ENCODE measurements around the gene LETMD1.
"Not testable (repeated sequence)": the region's sequence is repeated elsewhere in the genome, so short reads cannot be mapped to it uniquely, and the experiment has no call there.

Gene LETMD1

DNA sequence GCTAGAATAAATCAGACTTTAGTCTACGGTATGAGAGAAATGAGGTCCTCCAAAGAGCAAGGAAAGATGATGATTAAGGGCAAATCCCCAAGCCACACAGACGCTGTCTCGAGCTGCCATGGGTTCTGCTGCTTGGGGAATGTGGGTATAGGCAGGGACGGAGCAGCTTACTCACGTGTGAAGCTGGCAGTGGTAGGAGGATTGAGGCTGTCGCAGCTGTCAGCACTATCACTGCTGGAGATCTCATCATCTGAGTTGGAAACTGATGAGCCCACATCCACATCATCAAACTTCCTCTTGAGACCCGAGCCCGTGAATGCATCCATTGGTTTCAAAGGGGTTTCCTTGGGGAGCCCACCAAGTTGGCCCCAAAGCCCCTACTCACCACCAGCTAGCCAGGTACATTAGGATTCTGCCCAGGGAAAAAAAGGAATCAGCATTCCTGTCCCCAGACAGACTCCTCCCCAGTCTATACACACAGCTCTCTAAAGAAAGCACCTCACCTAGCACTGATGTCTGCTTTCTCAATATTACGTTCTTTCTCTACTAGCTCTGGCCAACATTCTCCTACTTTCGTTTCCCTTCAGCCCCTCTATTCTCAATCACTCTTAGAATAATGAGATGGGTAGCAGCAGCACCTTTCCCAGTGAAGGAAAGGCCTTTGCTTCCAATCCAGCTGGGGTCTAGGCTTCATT is 28.3 kb downstream of the LETMD1 start:
- DNase-seq (ENCODE audit: low spot score) (no peak), FAIRE-seq (no peak)

DNA sequence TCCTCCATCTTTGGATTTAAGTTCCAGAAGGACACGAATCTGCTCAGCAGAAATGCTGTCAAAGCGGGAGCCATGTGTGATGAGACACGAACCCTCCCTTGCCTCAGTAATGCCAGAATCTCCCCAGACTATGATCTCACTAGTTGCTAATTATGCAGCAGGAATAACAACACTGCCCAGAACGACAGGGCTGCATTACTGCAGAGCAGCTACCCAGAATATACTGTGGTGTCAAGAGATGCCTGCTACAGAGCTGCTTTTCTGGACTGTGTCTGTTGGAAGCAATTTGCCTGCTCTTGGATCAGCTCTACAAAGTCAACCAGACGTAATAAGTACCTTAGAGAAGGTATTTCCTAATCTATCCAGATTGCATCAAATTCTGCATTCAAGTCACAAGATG is 29.8 kb downstream of the LETMD1 start:
- FAIRE-seq, result no peak
- no peak for DNase-seq (ENCODE audit: low spot score)

DNA sequence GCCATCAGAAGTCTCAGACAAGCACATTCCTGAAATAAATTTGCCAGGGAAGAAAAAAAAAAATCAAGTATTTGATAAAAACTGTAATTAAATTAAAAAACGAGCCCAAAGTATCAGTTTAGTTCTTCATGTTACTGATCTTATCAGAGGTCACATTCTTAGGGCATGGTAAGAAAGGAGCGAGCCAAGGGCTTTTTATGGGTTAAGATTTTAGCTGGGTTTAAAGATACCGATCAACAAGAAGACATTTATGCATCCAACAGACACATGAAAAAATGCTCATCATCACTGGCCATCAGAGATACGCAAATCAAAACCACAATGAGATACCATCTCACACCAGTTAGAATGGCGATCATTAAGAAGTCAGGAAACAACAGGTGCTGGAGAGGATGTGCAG is 30.2 kb downstream of the LETMD1 start:
- not testable (repeated sequence) for DNase-seq (ENCODE audit: low spot score); FAIRE-seq

DNA sequence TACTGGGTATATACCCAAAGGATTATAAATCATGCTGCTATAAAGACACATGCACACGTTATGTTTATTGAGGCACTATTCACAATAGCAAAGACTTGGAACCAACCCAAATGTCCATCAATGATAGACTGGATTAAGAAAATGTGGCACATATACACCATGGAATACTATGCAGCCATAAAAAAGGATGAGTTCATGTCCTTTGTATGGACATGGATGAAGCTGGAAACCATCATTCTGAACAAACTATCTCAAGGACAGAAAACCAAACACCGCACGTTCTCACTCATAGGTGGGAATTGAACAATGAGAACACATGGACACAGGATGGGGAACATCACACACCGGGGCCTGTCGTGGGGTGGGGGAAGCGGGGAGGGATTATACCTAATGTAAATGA is 30.7 kb downstream of the LETMD1 start:
- not testable (repeated sequence) for DNase-seq (ENCODE audit: low spot score); FAIRE-seq

DNA sequence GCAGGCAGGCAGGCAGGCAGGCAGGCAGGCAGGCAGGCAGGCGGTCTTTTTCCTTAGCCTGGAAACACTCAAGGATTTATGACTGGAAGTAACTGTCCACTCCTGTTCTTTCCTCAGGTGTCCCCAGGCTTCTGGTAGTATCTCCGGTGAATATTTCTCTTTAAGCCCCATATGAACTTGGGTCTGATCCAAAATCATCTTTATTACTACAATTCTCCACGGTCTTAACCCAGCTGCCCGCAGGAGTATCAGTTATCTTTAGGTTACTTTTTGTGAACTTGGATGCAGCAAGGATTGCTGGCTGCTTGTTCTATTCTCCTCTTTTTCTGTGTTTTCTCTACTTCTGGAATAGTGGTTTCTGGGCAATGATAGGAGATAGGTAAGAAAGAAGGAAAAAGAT is 32.0 kb downstream of the LETMD1 start:
- DNase-seq (ENCODE audit: low spot score) (no peak), FAIRE-seq (no peak)

DNA sequence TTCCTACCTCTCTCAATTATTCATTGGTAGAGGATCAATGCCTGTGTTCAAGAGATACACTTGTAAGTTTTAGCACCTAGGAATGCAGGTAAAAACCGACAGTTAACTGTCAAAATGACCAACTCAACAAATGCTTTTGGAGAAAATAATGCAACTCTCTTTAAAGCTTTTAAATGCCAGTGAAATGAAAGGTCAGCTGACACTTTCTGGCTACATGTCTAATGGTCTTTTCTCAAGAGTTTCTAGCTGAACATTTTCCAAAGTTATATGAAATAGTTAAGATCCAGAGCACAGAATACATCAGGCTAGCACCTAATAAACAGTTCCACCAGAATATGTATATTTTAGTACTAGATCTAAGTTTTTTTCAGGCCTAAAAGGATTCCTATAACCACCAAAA is 33.3 kb downstream of the LETMD1 start:
- DNase-seq (ENCODE audit: low spot score) (no peak), FAIRE-seq (no peak)

DNA sequence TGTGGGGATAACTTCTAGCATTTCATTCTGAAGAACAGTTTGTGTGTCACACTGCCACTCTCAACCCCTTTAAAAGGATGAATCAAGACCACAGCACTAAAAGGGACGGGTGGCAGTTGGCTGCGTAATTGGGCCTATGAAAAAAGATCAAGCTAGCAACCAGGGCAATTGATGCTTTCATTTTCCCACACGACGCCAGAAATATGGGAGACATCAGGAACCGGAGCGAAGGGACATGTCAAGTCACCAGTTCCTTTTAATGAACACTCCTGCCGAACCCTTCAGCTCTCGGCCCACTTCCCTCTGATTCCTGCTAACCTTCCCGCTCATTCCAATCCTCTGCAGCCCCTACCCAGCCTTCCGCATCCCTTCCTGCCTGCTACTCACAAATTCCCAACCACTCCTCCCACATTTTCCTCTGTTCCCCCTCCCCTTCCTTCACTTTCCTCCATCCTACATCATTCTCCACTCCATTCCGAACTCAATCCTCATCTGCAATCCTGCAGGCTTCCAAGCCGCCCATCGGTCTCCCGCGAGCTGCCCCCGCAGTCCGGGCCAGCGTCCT is 34.5 kb downstream of the LETMD1 start:
- FAIRE-seq (no peak), DNase-seq (ENCODE audit: low spot score) (peak; percentile 44)

DNA sequence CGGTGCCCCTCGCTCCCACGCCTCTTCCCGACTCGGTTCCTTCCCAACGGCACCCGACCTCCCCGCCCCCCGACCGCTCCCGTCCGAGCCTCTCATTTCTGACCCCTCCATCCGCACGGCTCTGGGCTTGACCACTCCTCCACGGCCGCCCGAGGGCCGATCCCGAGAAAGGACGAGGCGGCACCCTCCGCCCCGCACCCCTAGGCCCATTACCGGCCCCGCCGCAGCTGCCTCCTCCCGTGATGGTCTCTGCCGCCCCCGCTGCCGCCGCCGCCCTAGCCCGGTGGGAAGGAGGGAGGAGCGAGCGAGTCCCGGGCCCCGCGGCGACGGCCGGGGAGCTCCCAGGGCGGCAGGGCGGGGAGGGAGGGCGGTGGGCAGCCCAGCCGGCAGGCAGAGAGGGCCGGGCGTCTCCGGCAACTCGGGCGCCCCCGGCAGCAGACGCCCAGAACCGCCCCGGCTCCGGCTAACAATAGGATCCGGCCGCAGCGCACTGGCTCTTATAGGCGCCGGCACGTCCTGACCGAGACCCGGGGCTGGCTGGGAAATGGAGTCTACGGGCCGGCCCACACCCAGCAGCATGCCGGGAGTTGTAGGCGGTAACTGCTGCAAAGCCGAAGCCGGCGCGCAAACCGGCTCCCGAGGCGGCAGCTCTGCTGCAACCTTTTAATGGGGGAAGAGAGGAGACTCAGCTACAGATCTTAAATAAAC is 35.2 kb downstream of the LETMD1 start, which contains the start of gene CSRNP2:
Gene CSRNP2, minus strand, starts transcription at position 471 of the 708 bp plus-strand sequence. CDS start 7,035 bp downstream, outside the sequence.
- DNase-seq (ENCODE audit: low spot score) (peak; percentile 98), FAIRE-seq (peak; percentile 35)

DNA sequence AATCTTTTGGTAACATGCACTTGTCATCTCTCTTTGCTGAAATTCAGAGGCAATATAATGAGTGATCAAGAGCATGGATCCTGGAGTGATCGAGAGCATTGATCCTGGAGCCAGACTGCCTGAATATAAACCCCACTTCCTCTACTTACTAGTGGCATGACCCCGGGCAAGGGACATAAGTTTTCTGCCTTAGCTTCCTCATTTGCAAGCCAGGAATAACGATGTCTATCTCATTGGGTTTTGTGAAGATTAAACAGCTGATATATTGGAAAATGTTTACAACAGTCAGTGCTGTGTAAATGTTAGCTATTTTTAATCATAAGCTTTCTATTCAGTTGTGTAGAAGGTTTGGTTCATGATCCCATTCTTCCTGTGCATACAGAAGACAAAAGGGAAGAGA is 37.6 kb downstream of the LETMD1 start:
- no peak for DNase-seq (ENCODE audit: low spot score)
- no peak for FAIRE-seq

DNA sequence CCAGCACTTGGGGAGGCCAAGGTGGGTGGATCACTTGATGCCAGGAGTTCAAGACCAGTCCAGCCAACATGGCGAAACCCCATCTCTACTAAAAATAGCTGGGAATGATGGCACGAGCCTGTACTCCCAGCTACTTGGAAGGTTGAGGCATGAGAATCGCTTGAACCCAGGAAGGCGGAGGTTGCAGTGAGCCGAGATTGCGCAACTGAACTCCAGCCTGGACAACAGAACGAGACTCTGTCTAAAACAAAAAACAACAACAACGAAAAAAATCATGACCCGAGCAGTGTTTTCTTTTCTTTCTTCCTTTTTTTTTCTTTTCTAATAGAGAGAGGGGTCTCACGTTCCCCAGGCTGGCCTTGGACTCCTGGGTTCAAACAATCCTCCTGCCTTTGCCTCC is 38.8 kb downstream of the LETMD1 start:
- no peak for FAIRE-seq
- DNase-seq (ENCODE audit: low spot score), result no peak

DNA sequence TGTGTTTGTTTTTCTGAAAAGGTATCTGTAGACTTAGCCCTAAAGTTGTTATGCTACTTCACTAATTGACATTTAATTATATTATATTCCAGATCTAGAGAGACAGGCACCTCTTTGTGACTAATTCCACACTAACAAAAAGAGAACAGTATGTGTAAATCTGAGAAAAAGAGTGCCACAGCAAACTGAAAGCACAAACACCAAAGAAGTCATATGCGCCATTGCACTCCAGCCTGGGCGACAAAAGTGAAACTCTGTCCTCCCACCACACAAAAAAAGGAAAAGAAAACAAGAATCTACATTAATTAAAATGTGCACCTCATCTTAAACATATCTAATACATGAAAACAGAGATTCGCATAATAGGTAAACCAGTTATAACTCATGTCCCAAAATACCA is 39.7 kb downstream of the LETMD1 start:
- FAIRE-seq, result no peak

DNA sequence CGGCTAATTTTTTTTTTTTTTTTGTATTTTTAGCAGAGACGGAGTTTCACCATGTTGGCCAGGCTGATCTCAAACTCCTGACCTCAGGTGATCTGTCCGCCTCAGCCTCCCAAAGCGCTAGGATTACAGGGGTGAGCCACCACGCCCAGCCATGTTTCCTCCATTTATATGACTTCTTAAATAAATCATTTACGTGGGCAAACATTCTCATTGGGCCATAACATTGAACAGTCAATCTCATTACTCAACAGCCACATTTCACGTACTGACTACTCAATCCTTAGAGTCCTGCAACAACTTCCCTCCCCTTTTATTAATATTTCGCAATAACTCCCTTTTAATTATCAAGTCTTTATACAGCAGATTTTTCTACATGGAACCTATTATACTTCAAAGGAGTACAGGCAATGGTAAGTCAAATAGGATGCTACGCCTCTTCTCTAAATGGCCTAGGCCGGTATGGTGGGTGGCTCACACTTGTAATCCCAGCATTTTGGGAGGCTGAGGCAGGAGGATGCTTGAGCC is 42.6 kb downstream of the LETMD1 start:
- FAIRE-seq (no peak), DNase-seq (ENCODE audit: low spot score) (no peak)

More for the DNA sequence above, 39.7 kb downstream of the LETMD1 start:
- DNase-seq (ENCODE audit: low spot score), result no peak

DNA sequence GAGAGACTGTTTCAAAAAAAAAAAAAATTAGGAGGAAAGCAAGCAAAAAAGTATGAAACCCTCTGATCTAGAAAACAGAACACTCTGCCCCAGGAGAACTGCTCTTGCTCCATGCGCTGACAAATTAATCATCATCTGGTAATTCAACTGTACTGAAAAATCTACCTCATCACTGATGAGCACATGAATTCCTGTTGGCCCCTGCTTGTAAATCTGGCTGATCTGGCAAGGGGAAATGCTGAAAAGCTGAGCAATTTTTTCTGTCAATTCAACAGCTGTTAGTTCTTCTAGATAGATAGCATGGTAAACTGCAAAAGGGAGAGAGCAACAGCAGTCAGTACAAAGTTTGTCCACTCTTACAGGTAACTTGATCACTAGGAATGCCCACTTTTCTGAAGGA is 50.5 kb downstream of the LETMD1 start:
- FAIRE-seq (no peak), DNase-seq (ENCODE audit: low spot score) (no peak)

DNA sequence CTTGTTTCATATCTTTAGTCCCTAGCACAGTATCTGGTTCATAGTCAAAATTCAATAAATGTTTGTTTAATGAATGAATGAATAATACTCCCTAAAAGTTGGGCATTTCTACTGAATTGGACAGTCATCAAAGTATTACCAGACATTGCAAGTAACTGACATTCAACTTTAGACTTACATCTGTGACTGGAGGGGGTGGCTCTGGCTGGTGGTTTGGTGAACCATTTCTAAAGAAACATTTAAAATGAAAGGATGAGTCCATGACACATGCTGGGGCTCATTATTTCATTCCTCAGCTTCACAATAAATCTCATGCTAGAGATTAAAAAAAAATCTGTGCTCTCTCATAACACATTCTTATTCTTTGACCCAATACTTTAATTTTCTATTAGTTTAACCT is 55.9 kb downstream of the LETMD1 start:
- DNase-seq (ENCODE audit: low spot score), result no peak
- no peak for FAIRE-seq

DNA sequence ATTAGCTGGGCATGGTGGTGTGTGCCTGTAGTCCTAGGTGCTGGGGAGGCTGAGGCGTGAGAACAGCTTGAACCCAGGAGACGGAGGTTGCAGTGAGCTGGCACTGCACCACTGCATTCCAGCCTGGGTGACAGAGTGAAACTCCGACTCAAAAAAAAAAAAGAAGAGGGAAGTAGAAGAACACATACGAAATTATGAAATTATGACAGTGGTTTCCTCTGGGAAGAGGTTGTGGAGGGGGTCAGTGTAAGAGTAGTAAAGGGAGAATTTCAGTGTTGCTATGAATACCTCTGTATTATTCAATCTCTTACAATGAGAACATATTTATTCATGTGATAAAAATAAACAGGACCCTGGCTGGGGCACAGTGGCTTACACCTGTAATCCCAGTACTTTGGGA is 60.0 kb downstream of the LETMD1 start:
- FAIRE-seq, result no peak
- no peak for DNase-seq (ENCODE audit: low spot score)
